GM23338 (cell line): Measurements from ENCODE around the gene SLC22A4. TPM values are rescaled to one million over a fixed set of nuclear protein-coding genes. Genes with fewer than 3 reads are reported as not detected.

Experiments used
- ATAC-seq: fragments of 200-7000 bp; cut with Tn5 transposase; 3 replicates; pipeline ENCODE4 v1.9.1; 2020
- DNase-seq: peaks from one replicate; pipeline ENCODE4 v3.0.0-alpha.2; 2015; ENCODE audit warnings: low spot score
- H2AFZ ChIP-seq: fragments of 200-600 bp; sonication (generic); 2 replicates; pipeline ENCODE4 v1.8.0; 2016; ENCODE audit warnings: antibody characterized with exemption, mild to moderate bottlenecking, moderate library complexity
- H3F3A ChIP-seq: fragments of 200-600 bp; sonication (generic); replicated peaks from 2 replicates; pipeline ENCODE4 v1.8.0; 2017; ENCODE audit warnings: antibody characterized with exemption, mixed run types, low read depth
- H3K27ac ChIP-seq: fragments of 200-600 bp; sonication (generic); 2 replicates; pipeline ENCODE4 v1.6.1; 2016; ENCODE audit warnings: low read depth
- H3K27me3 ChIP-seq: fragments of 200-600 bp; sonication (generic); 2 replicates; pipeline ENCODE4 v1.8.0; 2016; ENCODE audit warnings: mild to moderate bottlenecking, mixed run types, moderate library complexity; ENCODE audit not compliant: insufficient read depth
- H3K36me3 ChIP-seq: fragments of 200-600 bp; sonication (generic); 2 replicates; pipeline ENCODE4 v1.8.0; 2016; ENCODE audit warnings: mild to moderate bottlenecking; ENCODE audit not compliant: insufficient read depth
- H3K4me1 ChIP-seq: fragments of 200-600 bp; sonication (generic); 2 replicates; pipeline ENCODE4 v1.8.0; 2016; ENCODE audit warnings: mild to moderate bottlenecking, moderate library complexity; ENCODE audit not compliant: insufficient read depth
- H3K4me2 ChIP-seq: fragments of 200-600 bp; sonication (generic); 2 replicates; pipeline ENCODE4 v1.7.1; 2017; ENCODE audit warnings: mixed run types
- H3K4me3 ChIP-seq: fragments of 200-600 bp; sonication (generic); 2 replicates; pipeline ENCODE4 v1.6.1; 2016; ENCODE audit warnings: mixed run types
- H3K79me2 ChIP-seq: fragments of 200-600 bp; sonication (generic); replicated peaks from 2 replicates; pipeline ENCODE4 v1.8.0; 2017; ENCODE audit warnings: mild to moderate bottlenecking; ENCODE audit not compliant: insufficient read depth
- H3K9me2 ChIP-seq: fragments of 200-600 bp; sonication (generic); 2 replicates; pipeline ENCODE4 v1.8.0; 2017; ENCODE audit not compliant: insufficient read depth
- H4K20me1 ChIP-seq: fragments of 200-600 bp; sonication (generic); replicated peaks from 2 replicates; pipeline ENCODE4 v1.8.0; 2017; ENCODE audit warnings: mild to moderate bottlenecking; ENCODE audit not compliant: insufficient read depth
- H3K27ac Mint-ChIP-seq: 2 replicates; pipeline ENCODE4 v1.8.0; 2020; ENCODE audit warnings: inconsistent platforms, mild to moderate bottlenecking, moderate library complexity, mixed read lengths
- H3K27me3 Mint-ChIP-seq: 3 replicates; pipeline ENCODE4 v1.8.0; 2022; ENCODE audit warnings: low read depth, mild to moderate bottlenecking, moderate library complexity, mixed read lengths, inconsistent platforms; ENCODE audit not compliant: insufficient read depth, poor library complexity
- H3K36me3 Mint-ChIP-seq: 3 replicates; pipeline ENCODE4 v1.8.0; 2021; ENCODE audit warnings: low read depth, mild to moderate bottlenecking, inconsistent platforms, moderate library complexity, mixed read lengths
- H3K4me1 Mint-ChIP-seq: 3 replicates; pipeline ENCODE4 v1.8.0; 2020; ENCODE audit warnings: mild to moderate bottlenecking, inconsistent platforms, mixed read lengths
- H3K4me3 Mint-ChIP-seq: 3 replicates; pipeline ENCODE4 v1.8.0; 2021; ENCODE audit warnings: moderate library complexity, mild to moderate bottlenecking, inconsistent platforms, mixed read lengths
- H3K9me3 Mint-ChIP-seq: 3 replicates; pipeline ENCODE4 v1.8.0; 2020; ENCODE audit warnings: moderate library complexity, mild to moderate bottlenecking, inconsistent platforms, mixed read lengths
- CREB1 ChIP-seq: fragments of 250-450 bp; sonication (Bioruptor Pico); IDR thresholded peaks from 2 replicates; pipeline ENCODE4 v1.5.0; 2020; ENCODE audit warnings: low read depth, mild to moderate bottlenecking, moderate library complexity
- CTCF ChIP-seq, 2 experiments: fragments of 200-600 bp in 1 of 2; sonication (generic) in 1 of 2; conservative IDR thresholded peaks; 2 replicates each; pipeline versions ENCODE4 v1.5.1 to v1.6.1; 2016 to 2017; ENCODE audit warnings: antibody characterized with exemption in 2 of 2, low read depth in 2 of 2, mild to moderate bottlenecking in 2 of 2, moderate library complexity in 1 of 2
- ETS1 ChIP-seq: IDR thresholded peaks from 2 replicates; pipeline ENCODE4 v1.6.1; 2016; ENCODE audit warnings: antibody characterized with exemption
- EZH2 ChIP-seq: fragments of 200-600 bp; sonication (generic); IDR thresholded peaks from one replicate; pipeline ENCODE4 v1.8.0; 2017; ENCODE audit warnings: antibody characterized with exemption, mild to moderate bottlenecking, low read depth; ENCODE audit not compliant: unreplicated experiment
- EZH2phosphoT487 ChIP-seq: fragments of 200-600 bp; sonication (generic); IDR thresholded peaks from one replicate; pipeline ENCODE4 v1.8.1; 2018; ENCODE audit warnings: antibody characterized with exemption; ENCODE audit not compliant: unreplicated experiment
- JUNB ChIP-seq: IDR thresholded peaks from one replicate; pipeline ENCODE4 v1.6.1; 2016; ENCODE audit warnings: antibody characterized with exemption; ENCODE audit not compliant: unreplicated experiment
- NANOG ChIP-seq: IDR thresholded peaks from 2 replicates; pipeline ENCODE4 v1.6.1; 2016; ENCODE audit warnings: antibody characterized with exemption, borderline replicate concordance
- POLR2AphosphoS5 ChIP-seq: IDR thresholded peaks from 2 replicates; pipeline ENCODE4 v1.6.1; 2016; ENCODE audit warnings: antibody characterized with exemption, low read depth
- REST ChIP-seq: IDR thresholded peaks from one replicate; pipeline ENCODE4 v1.6.1; 2018; ENCODE audit warnings: antibody characterized with exemption; ENCODE audit not compliant: unreplicated experiment
- STAT1 ChIP-seq: IDR thresholded peaks from one replicate; pipeline ENCODE4 v1.6.1; 2016; ENCODE audit warnings: antibody characterized with exemption; ENCODE audit not compliant: unreplicated experiment
- ZNF114 ChIP-seq: fragments of 250-450 bp; sonication (Bioruptor Pico); IDR thresholded peaks from 2 replicates; pipeline ENCODE4 v1.5.0; 2020; ENCODE audit warnings: mild to moderate bottlenecking, moderate library complexity
- polyA plus RNA-seq: library from polyadenylated mRNA; unstranded; fragments of >200 nt; fragmentation: Nextera tagmentation; extraction: Ambion mirVana; gene quantifications from 2 replicates; pipeline ENCODE4 v1.2.1, GENCODE V29; 2016
- total RNA-seq: library from RNA; depleted of rRNA; stranded (reverse); fragments of >200 nt; shearing (Covaris generic); gene quantifications from 2 replicates; pipeline ENCODE4 v1.2.3, GENCODE V29; 2014

Gene SLC22A4
- total and polyA plus RNA-seq, 2 experiments from 2014 or later, result 0.28 to 0.40 TPM

- TF ChIP-seq REST (no peak), ZNF114 (no peak), STAT1 (no peak), CTCF (conservative IDR thresholded peaks at IDR 0.05; ENCODE audit: low read depth in 2 of 2) (no peak), POLR2AphosphoS5 (no peak)
These were observed 29.5 kb upstream of the SLC22A4 start (continued) for GRCh38 chr5:132264546-132265335.

- Histone ChIP-seq H3K27me3 (no peaks in the 10 kb centered on the region), H3K27ac (no peak overlapping the region), H4K20me1 (no peaks in the 10 kb centered on the region), H3K4me3 (no peak overlapping the region), H3K4me1 (no peaks in the 10 kb centered on the region), H3K36me3 (no peaks in the 10 kb centered on the region), H2AFZ (no peak overlapping the region), H3K9me2 (no peaks in the 10 kb centered on the region), H3K79me2 (no peaks in the 10 kb centered on the region), H3F3A (no peaks in the 10 kb centered on the region), H3K4me2 (no peak overlapping the region)
- Mint-ChIP-seq H3K27ac (no peak overlapping the region), H3K36me3 (no peaks in the 10 kb centered on the region; the same call in 2 of the 3 replicates), H3K4me3 (no peak overlapping the region), H3K9me3 (no peaks in the 10 kb centered on the region), H3K4me1 (peaks cover 3% of the 10 kb centered on the region), H3K27me3 (peaks cover 9% of the 10 kb centered on the region)
- DNase-seq, result no peak
- no peak for ATAC-seq
- no peak for TF ChIP-seq ETS1
- TF ChIP-seq EZH2phosphoT487, result no peak
- TF ChIP-seq NANOG, result no peak
- TF ChIP-seq EZH2, result no peak
- TF ChIP-seq JUNB, result no peak
- TF ChIP-seq REST, result no peak
- no peak for TF ChIP-seq CREB1 (CRISPR knock-in tag)
- no peak for TF ChIP-seq STAT1
- TF ChIP-seq ZNF114, result no peak
These were observed 28.7 kb upstream of the SLC22A4 start for GRCh38 chr5:132265336-132266030.
